Keratinocyte (primary cell): ENCODE data around the gene SLC29A2.

Experiments
- CTCF ChIP-seq, 3 experiments: IDR thresholded peaks in 1 of 3; conservative IDR thresholded peaks in 1 of 3; optimal IDR thresholded peaks in 1 of 3; 2 replicates in 2 of 3; 3 replicates in 1 of 3; pipeline versions ENCODE3 to v1.5.1; 2011; ENCODE audit warnings: low read length in 3 of 3, mild to moderate bottlenecking in 3 of 3, moderate library complexity in 2 of 3, control low read depth in 1 of 3, inconsistent platforms in 1 of 3; ENCODE audit not compliant: insufficient read depth in 2 of 3; ENCODE audit errors: extremely low read depth in 1 of 3
- EZH2 ChIP-seq: IDR thresholded peaks from one replicate; pipeline ENCODE4 v1.6.1; 2012; ENCODE audit warnings: inconsistent platforms, mild to moderate bottlenecking, low read length, moderate library complexity

DNA sequence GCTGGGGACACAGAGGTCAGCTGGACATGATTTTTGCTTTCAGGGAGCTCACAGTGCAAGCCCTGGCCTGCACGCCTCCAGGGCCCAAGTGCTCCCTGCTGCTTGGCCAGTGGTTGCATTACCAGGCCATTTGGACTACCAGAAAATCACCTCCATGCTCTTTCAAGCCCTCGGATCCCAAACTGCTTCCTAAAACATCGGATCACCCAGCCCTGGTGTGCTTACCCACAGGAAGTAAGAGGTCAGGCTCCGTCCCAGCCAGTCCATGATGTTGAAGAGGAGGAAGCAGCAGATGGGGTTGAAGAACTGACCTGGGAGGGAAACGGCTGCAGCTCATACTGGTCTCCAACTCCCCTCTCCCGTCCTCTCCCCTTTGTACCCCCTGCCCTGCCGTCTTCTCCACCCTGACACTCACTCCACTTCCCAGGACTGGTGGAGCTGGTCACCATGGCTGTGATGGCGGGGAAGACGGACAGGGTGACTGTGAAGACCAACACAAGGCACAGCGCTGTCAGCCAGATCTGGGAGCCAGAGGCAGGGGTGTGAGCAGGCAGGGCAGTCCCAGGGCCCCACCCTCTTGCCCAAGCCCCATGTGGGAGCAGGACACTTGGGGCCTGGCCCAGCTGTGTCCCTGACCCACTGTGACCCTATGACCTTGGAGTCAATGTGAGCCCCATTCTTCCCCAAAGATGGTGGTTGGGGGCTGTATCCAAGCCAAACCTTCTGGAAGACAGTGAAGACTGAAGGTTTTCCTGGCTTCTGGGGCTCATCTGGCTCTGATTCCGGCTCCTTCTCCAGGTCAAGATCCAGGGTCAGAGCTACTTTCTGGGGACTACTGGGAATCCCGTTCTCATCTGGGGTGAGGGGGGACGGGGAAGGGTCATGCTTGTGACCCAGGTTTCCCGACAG lies 5.6 kb downstream of the SLC29A2 start:
- TF ChIP-seq CTCF (optimal IDR thresholded peaks at IDR 0.05 in 1 of 3, IDR thresholded peaks at IDR 0.05 in 1 of 3, conservative IDR thresholded peaks at IDR 0.05 in 1 of 3; ENCODE audit: extremely low read depth in 1 of 3, insufficient read depth in 2 of 3, low read length in 3 of 3): no peak
- no peak for TF ChIP-seq EZH2
